ENCODE results near the gene OR2C3. TPM values are rescaled to one million over a fixed set of nuclear protein-coding genes. Genes with fewer than 3 reads are reported as not detected.
"Not testable (repeated sequence)": the region's sequence is repeated elsewhere in the genome, so short reads cannot be mapped to it uniquely, and the experiment has no call there.

Gene OR2C3
- total RNA-seq, 2 experiments from 2014 or later, result not detected

- H3K36me3 Mint-ChIP-seq (ENCODE audit: low read depth), result no peaks in the 10 kb centered on the region
- H3K4me3 Mint-ChIP-seq, result no peak overlapping the region
- peaks cover 5% of the 10 kb centered on the region for H3K27me3 Mint-ChIP-seq
- ChIA-PET CTCF (interaction anchor here (1.1 kb wide), 1 partner anchor 39 kb away, joined by 3 read pairs; no protein-coding TSS in a partner anchor), POLR2A (no interaction called here)
- no peak overlapping the region for H3K27ac Mint-ChIP-seq
- H3K4me1 Mint-ChIP-seq, result peaks cover 1% of the 10 kb centered on the region
- no peaks in the 10 kb centered on the region for H3K9me3 Mint-ChIP-seq
- DNase-seq, result no peak
Measured at GRCh38 chr1:247539215-247539614, 3.0 kb upstream of the OR2C3 start.

GRCh38 chr1:247538561-247538960 is 2.3 kb upstream of the OR2C3 start:
- no peak for DNase-seq
- ChIA-PET POLR2A (no interaction called here), CTCF (interaction anchor here (1.1 kb wide), 1 partner anchor 39 kb away, joined by 3 read pairs; no protein-coding TSS in a partner anchor)
- Mint-ChIP-seq H3K27ac (no peak overlapping the region), H3K36me3 (ENCODE audit: low read depth) (no peaks in the 10 kb centered on the region), H3K4me3 (no peak overlapping the region), H3K27me3 (peaks cover 5% of the 10 kb centered on the region), H3K4me1 (peaks cover 1% of the 10 kb centered on the region), H3K9me3 (no peaks in the 10 kb centered on the region)

- no peak overlapping the region for H3K4me3 Mint-ChIP-seq
- H3K36me3 Mint-ChIP-seq (ENCODE audit: low read depth), result no peaks in the 10 kb centered on the region
- ChIA-PET CTCF (interaction anchor here (1.0 kb wide), 1 partner anchor 102 kb away, joined by 3 read pairs; no protein-coding TSS in a partner anchor), POLR2A (no interaction called here)
- peaks cover 7% of the 10 kb centered on the region for H3K27me3 Mint-ChIP-seq
- no peaks in the 10 kb centered on the region for H3K9me3 Mint-ChIP-seq
- H3K4me1 Mint-ChIP-seq, result peaks cover under 1% of the 10 kb centered on the region
- no peak overlapping the region for H3K27ac Mint-ChIP-seq
- no peak for DNase-seq
Measured at GRCh38 chr1:247535402-247535801, 838 bp downstream of the OR2C3 start.

GRCh38 chr1:247531937-247532336 is 4.3 kb downstream of the OR2C3 start:
- H3K27me3 Mint-ChIP-seq, result peaks cover 12% of the 10 kb centered on the region
- no peak for DNase-seq
- H3K9me3 Mint-ChIP-seq, result peaks cover 2% of the 10 kb centered on the region
- no peaks in the 10 kb centered on the region for H3K36me3 Mint-ChIP-seq (ENCODE audit: low read depth)
- H3K4me1 Mint-ChIP-seq, result no peaks in the 10 kb centered on the region
- H3K27ac Mint-ChIP-seq, result no peak overlapping the region
- ChIA-PET POLR2A (no interaction called here), CTCF (no interaction called here)
- H3K4me3 Mint-ChIP-seq, result no peak overlapping the region

- Mint-ChIP-seq H3K27ac (no peak overlapping the region), H3K4me3 (no peak overlapping the region), H3K27me3 (peaks cover 10% of the 10 kb centered on the region), H3K9me3 (peaks cover 2% of the 10 kb centered on the region), H3K4me1 (no peaks in the 10 kb centered on the region), H3K36me3 (ENCODE audit: low read depth) (no peaks in the 10 kb centered on the region)
- CTCF ChIA-PET, result no interaction called here
- POLR2A ChIA-PET, result no interaction called here
- DNase-seq, result no peak
Measured at GRCh38 chr1:247530785-247531184, 5.5 kb downstream of the OR2C3 start.

- Mint-ChIP-seq H3K4me3 (no peak overlapping the region), H3K36me3 (ENCODE audit: low read depth) (no peaks in the 10 kb centered on the region), H3K9me3 (peaks cover 2% of the 10 kb centered on the region), H3K27ac (no peak overlapping the region), H3K4me1 (no peaks in the 10 kb centered on the region), H3K27me3 (peaks cover 7% of the 10 kb centered on the region)
- ChIA-PET POLR2A (no interaction called here), CTCF (no interaction called here)
- DNase-seq, result no peak
Measured at GRCh38 chr1:247529771-247530355, 6.4 kb downstream of the OR2C3 start.

- H3K27me3 Mint-ChIP-seq, result peaks cover 7% of the 10 kb centered on the region
- no peak overlapping the region for H3K4me3 Mint-ChIP-seq
- no peak overlapping the region for H3K27ac Mint-ChIP-seq
- H3K36me3 Mint-ChIP-seq (ENCODE audit: low read depth), result no peaks in the 10 kb centered on the region
- DNase-seq, result no peak
- ChIA-PET POLR2A (no interaction called here), CTCF (no interaction called here)
- peaks cover 2% of the 10 kb centered on the region for H3K9me3 Mint-ChIP-seq
- no peaks in the 10 kb centered on the region for H3K4me1 Mint-ChIP-seq
Measured at GRCh38 chr1:247528812-247529474, 7.3 kb downstream of the OR2C3 start.

- H3K4me3 Mint-ChIP-seq; POLR2A ChIA-PET; H3K36me3 Mint-ChIP-seq (ENCODE audit: low read depth); CTCF ChIA-PET; H3K4me1 Mint-ChIP-seq; H3K27ac Mint-ChIP-seq; H3K9me3 Mint-ChIP-seq; DNase-seq; H3K27me3 Mint-ChIP-seq: not testable (repeated sequence)
Measured at GRCh38 chr1:247521886-247522285, 14.4 kb downstream of the OR2C3 start.

GRCh38 chr1:247518613-247518891 is 17.7 kb downstream of the OR2C3 start:
- no peak for DNase-seq
- POLR2A ChIA-PET, result no interaction called here
- Mint-ChIP-seq H3K27ac (no peak overlapping the region), H3K4me1 (no peaks in the 10 kb centered on the region), H3K27me3 (no peaks in the 10 kb centered on the region), H3K36me3 (ENCODE audit: low read depth) (no peaks in the 10 kb centered on the region), H3K9me3 (peaks cover 4% of the 10 kb centered on the region), H3K4me3 (no peak overlapping the region)
- CTCF ChIA-PET, result no interaction called here

GRCh38 chr1:247517795-247518612 is 18.2 kb downstream of the OR2C3 start:
- Mint-ChIP-seq H3K27me3 (no peaks in the 10 kb centered on the region), H3K4me1 (no peaks in the 10 kb centered on the region), H3K4me3 (no peak overlapping the region), H3K9me3 (peaks cover 4% of the 10 kb centered on the region), H3K36me3 (ENCODE audit: low read depth) (no peaks in the 10 kb centered on the region), H3K27ac (no peak overlapping the region)
- POLR2A ChIA-PET, result no interaction called here
- CTCF ChIA-PET, result no interaction called here
- DNase-seq, result no peak

- H3K27me3 Mint-ChIP-seq, result peaks cover 8% of the 10 kb centered on the region
- no peaks in the 10 kb centered on the region for H3K36me3 Mint-ChIP-seq (ENCODE audit: low read depth)
- no peaks in the 10 kb centered on the region for H3K4me1 Mint-ChIP-seq
- no peak overlapping the region for H3K27ac Mint-ChIP-seq
- H3K9me3 Mint-ChIP-seq, result no peaks in the 10 kb centered on the region
- ChIA-PET POLR2A (no interaction called here), CTCF (no interaction called here)
- no peak overlapping the region for H3K4me3 Mint-ChIP-seq
- DNase-seq, result no peak
Measured at GRCh38 chr1:247506831-247507230, 29.4 kb downstream of the OR2C3 start.

- no peaks in the 10 kb centered on the region for H3K36me3 Mint-ChIP-seq (ENCODE audit: low read depth)
Measured at GRCh38 chr1:247500865-247501264, 35.4 kb downstream of the OR2C3 start.

GRCh38 chr1:247496581-247497285 is 39.5 kb downstream of the OR2C3 start:
- H3K4me3 Mint-ChIP-seq, result no peak overlapping the region
- no peaks in the 10 kb centered on the region for H3K4me1 Mint-ChIP-seq
- ChIA-PET CTCF (no interaction called here), POLR2A (no interaction called here)
- no peaks in the 10 kb centered on the region for H3K36me3 Mint-ChIP-seq (ENCODE audit: low read depth)
- H3K27me3 Mint-ChIP-seq, result peaks cover 15% of the 10 kb centered on the region
- no peaks in the 10 kb centered on the region for H3K9me3 Mint-ChIP-seq
- DNase-seq, result no peak
- H3K27ac Mint-ChIP-seq, result no peak overlapping the region

More at GRCh38 chr1:247500865-247501264, 35.4 kb downstream of the OR2C3 start:
- DNase-seq, result no peak
- ChIA-PET CTCF (no interaction called here), POLR2A (no interaction called here)
- Mint-ChIP-seq H3K4me1 (no peaks in the 10 kb centered on the region), H3K27ac (no peak overlapping the region), H3K4me3 (no peak overlapping the region), H3K9me3 (no peaks in the 10 kb centered on the region), H3K27me3 (peaks cover 8% of the 10 kb centered on the region)
